ENCODE data around the gene LSM4.
"Not testable (repeated sequence)": the region's sequence is repeated elsewhere in the genome, so short reads cannot be mapped to it uniquely, and the experiment has no call there.

The LSM4 gene

GRCh38 chr19:18353378-18354005 lies 30.6 kb upstream of the LSM4 start:
- Histone ChIP-seq H3K27ac (ENCODE audit: low read length) (no peak overlapping the region), H3K36me3 (ENCODE audit: control insufficient read depth in 1 of 2, insufficient read depth in 2 of 2, low read length in 2 of 2) (peaks cover 20 to 23% of the 10 kb centered on the region in 2 donors), H3K4me3 (ENCODE audit: low read depth in 1 of 2, low read length in 2 of 2) (no peak overlapping the region), H3K9me3 (ENCODE audit: control insufficient read depth in 1 of 2, low read length in 2 of 2) (no peaks in the 10 kb centered on the region), H3K27me3 (ENCODE audit: low read depth, low read length) (no peaks in the 10 kb centered on the region), H3K4me1 (ENCODE audit: control insufficient read depth in 1 of 2, insufficient read depth in 2 of 2, low read length in 2 of 2) (no peaks in the 10 kb centered on the region)

GRCh38 chr19:18351544-18351943 lies 28.7 kb upstream of the LSM4 start:
- peaks cover 7 to 10% of the 10 kb centered on the region in 2 donors for H3K36me3 ChIP-seq (ENCODE audit: control insufficient read depth in 1 of 2, insufficient read depth in 2 of 2, low read length in 2 of 2)
- no peaks in the 10 kb centered on the region for H3K4me1 ChIP-seq (ENCODE audit: control insufficient read depth in 1 of 2, insufficient read depth in 2 of 2, low read length in 2 of 2)
- no peak overlapping the region for H3K4me3 ChIP-seq (ENCODE audit: low read depth in 1 of 2, low read length in 2 of 2)
- H3K27ac ChIP-seq (ENCODE audit: low read length) = no peak overlapping the region
- no peaks in the 10 kb centered on the region for H3K9me3 ChIP-seq (ENCODE audit: control insufficient read depth in 1 of 2, low read length in 2 of 2)
- H3K27me3 ChIP-seq (ENCODE audit: low read depth, low read length) = no peaks in the 10 kb centered on the region

- no peaks in the 10 kb centered on the region for H3K4me1 ChIP-seq (ENCODE audit: control insufficient read depth in 1 of 2, insufficient read depth in 2 of 2, low read length in 2 of 2)
- H3K36me3 ChIP-seq (ENCODE audit: control insufficient read depth in 1 of 2, insufficient read depth in 2 of 2, low read length in 2 of 2) = peaks cover 5 to 7% of the 10 kb centered on the region in 2 donors
- H3K4me3 ChIP-seq (ENCODE audit: low read depth in 1 of 2, low read length in 2 of 2) = no peak overlapping the region
- H3K27ac ChIP-seq (ENCODE audit: low read length) = no peak overlapping the region
- no peaks in the 10 kb centered on the region for H3K27me3 ChIP-seq (ENCODE audit: low read depth, low read length)
- no peaks in the 10 kb centered on the region for H3K9me3 ChIP-seq (ENCODE audit: control insufficient read depth in 1 of 2, low read length in 2 of 2)
Observed at GRCh38 chr19:18350490-18350889, 27.6 kb upstream of the LSM4 start.

- no peaks in the 10 kb centered on the region for H3K9me3 ChIP-seq (ENCODE audit: control insufficient read depth in 1 of 2, low read length in 2 of 2)
- H3K36me3 ChIP-seq (ENCODE audit: control insufficient read depth in 1 of 2, insufficient read depth in 2 of 2, low read length in 2 of 2) = peaks cover 3 to 6% of the 10 kb centered on the region in 2 donors
- H3K4me3 ChIP-seq (ENCODE audit: low read depth in 1 of 2, low read length in 2 of 2) = no peak overlapping the region
- H3K4me1 ChIP-seq (ENCODE audit: control insufficient read depth in 1 of 2, insufficient read depth in 2 of 2, low read length in 2 of 2) = no peaks in the 10 kb centered on the region
- H3K27ac ChIP-seq (ENCODE audit: low read length) = no peak overlapping the region
- no peaks in the 10 kb centered on the region for H3K27me3 ChIP-seq (ENCODE audit: low read depth, low read length)
Observed at GRCh38 chr19:18349524-18350128, 26.8 kb upstream of the LSM4 start.

- peaks cover 3 to 10% of the 10 kb centered on the region in 2 donors for H3K36me3 ChIP-seq (ENCODE audit: control insufficient read depth in 1 of 2, insufficient read depth in 2 of 2, low read length in 2 of 2)
- H3K27me3 ChIP-seq (ENCODE audit: low read depth, low read length); H3K4me1 ChIP-seq (ENCODE audit: control insufficient read depth in 1 of 2, insufficient read depth in 2 of 2, low read length in 2 of 2); H3K4me3 ChIP-seq (ENCODE audit: low read depth in 1 of 2, low read length in 2 of 2); H3K27ac ChIP-seq (ENCODE audit: low read length); H3K9me3 ChIP-seq (ENCODE audit: control insufficient read depth in 1 of 2, low read length in 2 of 2): not testable (repeated sequence)
Observed at GRCh38 chr19:18348818-18349339, 26.0 kb upstream of the LSM4 start.

- no peaks in the 10 kb centered on the region for H3K27me3 ChIP-seq (ENCODE audit: low read depth, low read length)
- H3K9me3 ChIP-seq (ENCODE audit: control insufficient read depth in 1 of 2, low read length in 2 of 2) = no peaks in the 10 kb centered on the region
- H3K27ac ChIP-seq (ENCODE audit: low read length) = no peak overlapping the region
- no peak overlapping the region for H3K4me3 ChIP-seq (ENCODE audit: low read depth in 1 of 2, low read length in 2 of 2)
- H3K36me3 ChIP-seq (ENCODE audit: control insufficient read depth in 1 of 2, insufficient read depth in 2 of 2, low read length in 2 of 2) = peaks cover 3 to 10% of the 10 kb centered on the region in 2 donors
- peaks cover 0 to 4% of the 10 kb centered on the region in 2 donors for H3K4me1 ChIP-seq (ENCODE audit: control insufficient read depth in 1 of 2, insufficient read depth in 2 of 2, low read length in 2 of 2)
Observed at GRCh38 chr19:18348171-18348570, 25.3 kb upstream of the LSM4 start.

GRCh38 chr19:18346091-18346490 lies 23.2 kb upstream of the LSM4 start:
- Histone ChIP-seq H3K36me3 (ENCODE audit: control insufficient read depth in 1 of 2, insufficient read depth in 2 of 2, low read length in 2 of 2) (peaks cover 3 to 10% of the 10 kb centered on the region in 2 donors), H3K27ac (ENCODE audit: low read length) (no peak overlapping the region), H3K4me3 (ENCODE audit: low read depth in 1 of 2, low read length in 2 of 2) (no peak overlapping the region), H3K4me1 (ENCODE audit: control insufficient read depth in 1 of 2, insufficient read depth in 2 of 2, low read length in 2 of 2) (peaks cover 4 to 8% of the 10 kb centered on the region in 2 donors), H3K9me3 (ENCODE audit: control insufficient read depth in 1 of 2, low read length in 2 of 2) (no peaks in the 10 kb centered on the region), H3K27me3 (ENCODE audit: low read depth, low read length) (no peaks in the 10 kb centered on the region)

- H3K27ac ChIP-seq (ENCODE audit: low read length) = no peak overlapping the region
- peaks cover 1 to 10% of the 10 kb centered on the region in 2 donors for H3K36me3 ChIP-seq (ENCODE audit: control insufficient read depth in 1 of 2, insufficient read depth in 2 of 2, low read length in 2 of 2)
- H3K27me3 ChIP-seq (ENCODE audit: low read depth, low read length) = no peaks in the 10 kb centered on the region
- H3K9me3 ChIP-seq (ENCODE audit: control insufficient read depth in 1 of 2, low read length in 2 of 2) = no peaks in the 10 kb centered on the region
- no peak overlapping the region for H3K4me3 ChIP-seq (ENCODE audit: low read depth in 1 of 2, low read length in 2 of 2)
- H3K4me1 ChIP-seq (ENCODE audit: control insufficient read depth in 1 of 2, insufficient read depth in 2 of 2, low read length in 2 of 2) = peaks cover 4 to 11% of the 10 kb centered on the region in 2 donors
Observed at GRCh38 chr19:18345296-18345695, 22.4 kb upstream of the LSM4 start.

- peaks cover 4 to 15% of the 10 kb centered on the region in 2 donors for H3K4me1 ChIP-seq (ENCODE audit: control insufficient read depth in 1 of 2, insufficient read depth in 2 of 2, low read length in 2 of 2)
- no peak overlapping the region for H3K27ac ChIP-seq (ENCODE audit: low read length)
- H3K4me3 ChIP-seq (ENCODE audit: low read depth in 1 of 2, low read length in 2 of 2) = no peak overlapping the region
- peaks cover 0 to 10% of the 10 kb centered on the region in 2 donors for H3K36me3 ChIP-seq (ENCODE audit: control insufficient read depth in 1 of 2, insufficient read depth in 2 of 2, low read length in 2 of 2)
- H3K27me3 ChIP-seq (ENCODE audit: low read depth, low read length) = no peaks in the 10 kb centered on the region
- no peaks in the 10 kb centered on the region for H3K9me3 ChIP-seq (ENCODE audit: control insufficient read depth in 1 of 2, low read length in 2 of 2)
Observed at GRCh38 chr19:18344582-18344950, 21.7 kb upstream of the LSM4 start.

GRCh38 chr19:18342090-18342632 lies 19.3 kb upstream of the LSM4 start:
- Histone ChIP-seq H3K27me3 (ENCODE audit: low read depth, low read length) (no peaks in the 10 kb centered on the region), H3K9me3 (ENCODE audit: control insufficient read depth in 1 of 2, low read length in 2 of 2) (no peaks in the 10 kb centered on the region), H3K4me3 (ENCODE audit: low read depth in 1 of 2, low read length in 2 of 2) (no peak overlapping the region), H3K36me3 (ENCODE audit: control insufficient read depth in 1 of 2, insufficient read depth in 2 of 2, low read length in 2 of 2) (peaks cover 0 to 10% of the 10 kb centered on the region in 2 donors), H3K27ac (ENCODE audit: low read length) (no peak overlapping the region), H3K4me1 (ENCODE audit: control insufficient read depth in 1 of 2, insufficient read depth in 2 of 2, low read length in 2 of 2) (peaks cover 4 to 15% of the 10 kb centered on the region in 2 donors)

GRCh38 chr19:18340990-18341868 lies 18.4 kb upstream of the LSM4 start:
- no peaks in the 10 kb centered on the region for H3K9me3 ChIP-seq (ENCODE audit: control insufficient read depth in 1 of 2, low read length in 2 of 2)
- H3K27ac ChIP-seq (ENCODE audit: low read length) = peak overlapping the region; percentile 69
- H3K4me1 ChIP-seq (ENCODE audit: control insufficient read depth in 1 of 2, insufficient read depth in 2 of 2, low read length in 2 of 2) = peaks cover 4 to 15% of the 10 kb centered on the region in 2 donors
- H3K4me3 ChIP-seq (ENCODE audit: low read depth in 1 of 2, low read length in 2 of 2) = peak overlapping the region; percentile 78 to 94
- peaks cover 0 to 9% of the 10 kb centered on the region in 2 donors for H3K36me3 ChIP-seq (ENCODE audit: control insufficient read depth in 1 of 2, insufficient read depth in 2 of 2, low read length in 2 of 2)
- H3K27me3 ChIP-seq (ENCODE audit: low read depth, low read length) = no peaks in the 10 kb centered on the region

Data from muscle layer of duodenum (tissue), 2 donors.